OCI-LY1 (cell line): ENCODE results near the gene ADAT3.

ENCODE experiments used
- EZH2 ChIP-seq: fragments of 200-600 bp; sonication (generic), shearing (Covaris generic); IDR thresholded peaks from 2 replicates; pipeline ENCODE4 v1.8.0; 2017; ENCODE audit warnings: borderline replicate concordance, mixed run types, mild to moderate bottlenecking, antibody characterized with exemption, low read length, moderate library complexity, mixed read lengths
- TF ChIP-seq, protein P1 (sequence below): fragments of 200-600 bp; sonication (generic), shearing (Covaris generic); IDR thresholded peaks from 2 replicates; pipeline ENCODE4 v1.5.1; 2017; ENCODE audit warnings: mild to moderate bottlenecking, antibody characterized with exemption, low read length, moderate library complexity, mixed read lengths

DNA sequence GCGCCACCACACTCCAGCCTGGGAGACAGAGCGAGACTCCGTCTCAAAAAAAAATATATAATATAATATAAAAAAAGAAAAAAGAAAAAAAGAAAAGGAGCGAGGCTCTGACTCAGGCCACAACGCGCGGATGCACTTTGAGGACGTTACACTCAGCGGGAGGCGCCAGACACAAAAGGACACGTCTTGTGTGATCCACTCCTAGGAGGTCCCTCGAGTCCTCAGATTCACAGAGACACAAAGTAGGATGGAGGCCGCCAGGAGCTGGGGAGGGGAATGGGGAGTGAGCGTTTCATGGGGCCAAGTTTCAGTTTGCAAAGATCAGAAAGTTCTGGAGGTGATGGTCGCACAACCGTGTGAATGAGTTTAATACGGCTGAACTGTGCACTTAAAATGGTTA lies 11.4 kb upstream of the ADAT3 start:
- no peak for TF ChIP-seq EZH2
- TF ChIP-seq, protein P1, sequence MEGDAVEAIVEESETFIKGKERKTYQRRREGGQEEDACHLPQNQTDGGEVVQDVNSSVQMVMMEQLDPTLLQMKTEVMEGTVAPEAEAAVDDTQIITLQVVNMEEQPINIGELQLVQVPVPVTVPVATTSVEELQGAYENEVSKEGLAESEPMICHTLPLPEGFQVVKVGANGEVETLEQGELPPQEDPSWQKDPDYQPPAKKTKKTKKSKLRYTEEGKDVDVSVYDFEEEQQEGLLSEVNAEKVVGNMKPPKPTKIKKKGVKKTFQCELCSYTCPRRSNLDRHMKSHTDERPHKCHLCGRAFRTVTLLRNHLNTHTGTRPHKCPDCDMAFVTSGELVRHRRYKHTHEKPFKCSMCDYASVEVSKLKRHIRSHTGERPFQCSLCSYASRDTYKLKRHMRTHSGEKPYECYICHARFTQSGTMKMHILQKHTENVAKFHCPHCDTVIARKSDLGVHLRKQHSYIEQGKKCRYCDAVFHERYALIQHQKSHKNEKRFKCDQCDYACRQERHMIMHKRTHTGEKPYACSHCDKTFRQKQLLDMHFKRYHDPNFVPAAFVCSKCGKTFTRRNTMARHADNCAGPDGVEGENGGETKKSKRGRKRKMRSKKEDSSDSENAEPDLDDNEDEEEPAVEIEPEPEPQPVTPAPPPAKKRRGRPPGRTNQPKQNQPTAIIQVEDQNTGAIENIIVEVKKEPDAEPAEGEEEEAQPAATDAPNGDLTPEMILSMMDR, result no peak
